GM18498 (cell line): ENCODE results near the gene PLPPR5.
"Not testable (repeated sequence)": the region's sequence is repeated elsewhere in the genome, so short reads cannot be mapped to it uniquely, and the experiment has no call there.

Source experiments
- ATAC-seq: cut with Tn5 transposase; IDR thresholded peaks from one replicate; pipeline ENCODE4 v1.9.1; 2021; ENCODE audit warnings: mild to moderate bottlenecking, moderate library complexity; ENCODE audit not compliant: unreplicated experiment

The PLPPR5 gene, protein sequence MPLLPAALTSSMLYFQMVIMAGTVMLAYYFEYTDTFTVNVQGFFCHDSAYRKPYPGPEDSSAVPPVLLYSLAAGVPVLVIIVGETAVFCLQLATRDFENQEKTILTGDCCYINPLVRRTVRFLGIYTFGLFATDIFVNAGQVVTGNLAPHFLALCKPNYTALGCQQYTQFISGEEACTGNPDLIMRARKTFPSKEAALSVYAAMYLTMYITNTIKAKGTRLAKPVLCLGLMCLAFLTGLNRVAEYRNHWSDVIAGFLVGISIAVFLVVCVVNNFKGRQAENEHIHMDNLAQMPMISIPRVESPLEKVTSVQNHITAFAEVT

GRCh38 chr1:99004861-99005442, at the start of gene PLPPR5:
Gene PLPPR5 (minus strand): TSS chr1:99004861. CDS start chr1:99004671, 190 bp downstream.
- ATAC-seq = no peak

- ATAC-seq = no peak
These were observed 47.1 kb upstream of the PLPPR5 start for GRCh38 chr1:99051611-99052283.

DNA sequence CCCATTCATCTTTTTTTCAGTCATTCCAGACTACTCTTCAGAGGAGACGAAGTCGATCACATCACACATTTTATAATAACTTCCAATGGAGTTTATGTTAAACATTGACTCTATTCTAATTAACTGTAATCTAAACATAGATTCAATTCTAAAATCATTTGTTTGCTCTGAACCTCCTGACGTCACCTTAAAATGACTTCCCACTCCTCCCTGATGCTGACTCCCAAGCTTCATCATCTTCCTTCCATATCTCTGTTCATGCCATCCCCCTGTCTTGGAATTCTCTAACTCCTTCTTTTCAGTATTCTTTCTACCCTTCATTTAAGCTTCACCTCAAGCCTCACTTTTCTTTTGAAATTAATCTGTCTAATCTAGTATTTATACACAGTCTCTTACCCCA, 45.1 kb upstream of the PLPPR5 start:
- no peak for ATAC-seq

DNA sequence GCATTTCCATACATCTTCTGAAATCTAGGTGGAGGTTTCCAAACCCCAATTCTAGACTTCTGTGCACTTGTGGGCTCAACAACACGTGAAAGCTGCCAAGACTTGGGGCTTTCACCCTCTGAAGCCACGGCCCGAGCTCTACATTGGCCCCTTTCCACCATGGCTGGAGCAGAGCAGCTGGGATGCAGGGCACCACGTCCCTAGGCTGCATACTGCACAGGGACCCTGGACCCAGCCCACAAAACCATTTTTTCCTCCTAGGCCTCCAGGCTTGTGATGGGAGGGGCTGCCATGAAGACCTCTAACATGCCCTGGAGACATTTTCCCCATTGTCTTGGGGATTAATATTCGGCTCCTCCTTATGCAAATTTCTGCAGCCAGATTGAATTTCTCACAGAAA, 32.1 kb upstream of the PLPPR5 start:
- ATAC-seq = not testable (repeated sequence)

- ATAC-seq = no peak
These were observed 13.7 kb upstream of the PLPPR5 start for GRCh38 chr1:99018313-99018712.

- ATAC-seq = no peak
These were observed 13.0 kb upstream of the PLPPR5 start for GRCh38 chr1:99017655-99018054.

DNA sequence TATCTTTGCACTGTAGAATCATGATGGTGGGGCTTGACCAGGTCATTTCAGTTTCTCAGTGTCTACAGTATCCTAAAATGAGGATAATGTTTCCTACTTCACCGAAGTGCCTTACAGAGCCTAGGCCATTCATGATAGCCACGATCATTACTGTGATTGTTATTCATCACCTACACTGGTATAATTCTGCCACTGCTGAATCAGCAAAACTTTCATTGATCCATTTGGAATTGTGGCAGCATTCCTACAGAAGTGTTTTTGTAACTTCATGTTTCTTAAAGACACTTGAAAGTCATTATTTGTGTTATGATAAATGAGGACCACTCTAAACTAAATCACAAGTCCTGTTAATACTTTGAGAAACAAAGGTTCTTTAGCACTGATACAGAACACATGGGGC, 6.0 kb upstream of the PLPPR5 start:
- ATAC-seq = no peak

DNA sequence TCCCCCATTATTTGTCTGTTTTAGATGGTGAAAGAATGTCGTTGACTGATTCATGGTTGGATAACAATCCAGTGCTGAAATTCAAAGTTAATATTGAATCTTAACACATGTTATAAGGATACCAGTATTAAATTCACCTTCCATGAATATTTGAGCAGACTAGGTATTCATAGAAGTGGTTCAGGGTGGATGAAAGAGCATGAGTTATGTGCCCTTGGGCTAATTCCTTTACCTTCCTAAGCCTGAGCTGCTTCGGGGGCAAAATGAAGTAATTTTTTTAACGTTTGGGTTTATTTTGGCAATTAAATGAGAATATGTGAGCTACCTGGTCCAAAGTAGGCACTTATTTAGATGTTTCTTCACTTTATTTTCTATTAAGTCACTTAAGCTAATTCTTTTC, 2.7 kb upstream of the PLPPR5 start:
- no peak for ATAC-seq

DNA sequence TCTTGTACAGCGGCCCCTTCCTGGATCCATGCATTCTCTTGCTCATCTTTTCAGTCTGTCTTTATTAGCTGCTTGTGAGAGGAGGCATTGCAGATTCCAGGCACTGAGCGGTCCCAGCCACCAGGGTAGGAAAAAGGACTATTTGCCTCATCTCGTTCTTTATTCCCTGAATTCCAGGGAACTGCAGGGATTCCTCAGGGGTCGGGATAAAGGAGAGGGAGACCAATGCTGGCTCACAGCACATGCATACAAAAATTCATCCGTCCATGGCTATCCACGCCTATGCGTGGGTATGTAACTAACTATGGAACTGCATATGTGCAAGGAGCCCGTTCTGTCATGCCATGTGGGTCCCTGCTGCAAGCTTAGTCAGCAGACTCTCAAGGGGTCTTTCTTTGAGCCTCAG, 879 bp upstream of the PLPPR5 start:
- ATAC-seq = no peak

DNA sequence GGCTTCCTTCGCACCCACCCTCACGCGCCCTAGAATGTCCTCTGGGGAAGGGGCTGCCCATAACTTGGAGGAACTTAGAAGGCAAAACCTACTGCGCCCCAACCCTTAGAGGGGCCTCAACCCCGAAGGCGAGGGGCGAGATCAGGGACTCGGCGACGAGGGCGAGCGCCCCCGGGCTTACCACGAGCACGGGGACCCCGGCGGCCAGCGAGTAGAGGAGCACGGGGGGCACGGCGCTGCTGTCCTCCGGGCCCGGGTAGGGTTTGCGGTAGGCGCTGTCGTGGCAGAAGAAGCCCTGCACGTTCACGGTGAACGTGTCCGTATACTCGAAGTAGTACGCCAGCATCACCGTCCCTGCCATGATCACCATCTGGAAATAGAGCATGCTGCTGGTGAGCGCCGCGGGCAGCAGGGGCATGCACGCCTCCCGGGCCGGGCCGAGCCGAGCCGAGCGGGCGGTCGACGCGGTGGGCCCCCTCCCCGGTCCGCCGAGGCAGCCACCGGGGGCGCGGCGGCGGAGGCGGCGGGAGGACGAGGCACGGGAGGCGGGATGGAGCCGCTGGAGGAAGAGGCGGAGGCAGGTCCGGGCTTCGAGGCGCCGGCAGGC, 304 bp downstream of the PLPPR5 start:
- no peak for ATAC-seq

GRCh38 chr1:99003581-99004253, 944 bp downstream of the PLPPR5 start:
- no peak for ATAC-seq

- no peak for ATAC-seq
These were observed 11.8 kb downstream of the PLPPR5 start for GRCh38 chr1:98992844-98993243.

DNA sequence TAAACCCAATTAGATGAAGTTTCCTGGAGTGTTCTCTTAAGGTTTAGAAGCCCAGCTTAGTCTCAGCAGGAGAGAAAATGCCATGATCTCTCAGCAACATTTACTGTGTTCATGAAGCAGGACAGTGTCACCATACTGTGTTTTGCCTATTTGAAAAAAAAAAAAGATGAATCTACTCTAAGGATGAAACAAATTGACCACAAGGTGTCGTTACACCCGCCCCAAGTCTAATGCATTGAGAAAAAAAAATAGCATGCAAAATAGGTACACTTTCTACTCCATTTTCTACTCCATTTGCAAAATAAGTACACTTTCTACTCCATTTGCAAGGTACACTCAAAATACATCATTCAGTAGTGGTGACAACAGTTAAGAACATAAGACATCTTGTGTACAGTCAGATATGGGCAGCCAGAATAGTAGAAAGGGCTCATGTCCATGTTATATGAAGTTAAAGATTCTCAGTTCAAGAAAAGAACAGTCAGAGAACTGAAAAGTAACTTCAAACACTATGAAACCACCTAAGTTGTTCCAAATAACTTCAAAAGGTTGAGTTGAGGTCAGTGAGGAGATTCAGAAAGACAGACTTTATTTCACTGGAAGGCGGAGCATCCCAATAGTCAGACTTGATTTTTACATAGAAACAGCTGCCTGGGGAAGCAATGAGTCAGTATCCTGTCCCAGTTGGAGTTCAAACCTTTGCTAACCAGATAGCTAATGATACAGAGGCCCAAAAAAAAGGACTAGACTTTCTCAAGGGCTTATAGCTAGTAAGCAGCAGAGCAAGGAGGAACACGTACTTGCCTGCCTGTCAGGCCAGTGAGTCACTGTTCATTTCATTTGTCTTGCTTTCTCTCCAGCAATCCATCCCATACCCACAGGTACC, 13.3 kb downstream of the PLPPR5 start:
- ATAC-seq = peak; percentile 76

DNA sequence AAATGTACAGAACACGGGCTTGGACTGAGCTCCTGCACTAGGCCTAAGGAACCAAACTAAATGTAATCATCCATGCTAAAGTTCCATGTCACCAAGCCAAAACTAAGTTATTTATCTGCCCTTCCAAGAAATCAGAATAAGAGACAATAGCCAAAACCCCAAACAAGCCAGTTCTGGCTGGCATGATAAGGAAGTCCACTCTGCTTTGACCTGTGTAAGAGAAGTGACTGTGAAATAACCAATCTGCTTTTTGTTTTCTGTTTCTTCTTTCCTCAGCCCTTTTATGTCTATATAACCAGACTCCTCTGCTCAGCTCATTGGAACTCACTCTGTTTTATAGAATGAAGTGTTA, 15.1 kb downstream of the PLPPR5 start:
- no peak for ATAC-seq

- ATAC-seq = no peak
These were observed 15.6 kb downstream of the PLPPR5 start for GRCh38 chr1:98988904-98989555.

DNA sequence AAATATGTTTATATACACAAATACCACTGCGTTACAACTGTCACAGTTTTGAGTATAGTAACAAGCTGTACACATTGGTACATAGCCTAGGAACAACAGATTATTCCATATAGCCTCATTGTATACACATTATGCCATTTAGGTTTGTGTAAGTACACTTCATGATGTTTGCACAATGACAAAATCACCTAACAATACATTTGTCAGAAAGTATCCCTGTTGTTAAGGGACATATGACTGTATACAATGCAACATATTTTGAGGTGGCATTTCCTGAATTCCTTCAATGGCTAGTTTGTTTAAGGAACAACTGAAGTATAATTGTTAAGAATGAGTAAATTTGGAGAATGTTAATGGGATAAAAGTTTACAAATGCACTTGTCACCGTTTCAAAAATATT, 19.0 kb downstream of the PLPPR5 start:
- ATAC-seq = no peak

DNA sequence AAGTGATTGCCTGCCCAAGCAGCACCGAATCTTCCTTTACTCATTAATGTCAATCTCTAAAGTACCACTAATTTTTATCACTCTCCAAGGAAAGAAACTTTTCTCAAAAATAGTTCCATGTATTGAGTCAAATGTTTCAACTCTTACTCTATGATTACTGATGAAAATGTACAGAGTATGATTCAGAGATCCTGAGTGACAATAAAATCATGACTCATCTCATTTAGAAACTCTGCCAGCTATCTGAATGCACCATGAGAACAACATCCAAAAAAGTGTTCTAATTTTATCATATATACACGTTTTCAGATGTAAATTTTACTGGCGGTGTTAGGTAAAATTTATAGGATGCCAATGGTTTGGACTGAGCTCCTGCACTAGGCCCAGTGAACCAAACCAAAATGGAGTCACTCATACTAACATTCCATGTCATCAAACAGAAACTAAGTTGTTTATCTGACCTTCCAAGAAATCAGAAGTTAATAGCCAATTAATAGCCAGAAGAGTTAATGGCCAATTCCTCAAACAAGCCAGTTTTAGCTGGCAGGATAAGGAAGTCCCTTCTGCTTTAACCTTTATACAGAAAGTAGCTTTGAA, 22.6 kb downstream of the PLPPR5 start:
- ATAC-seq = no peak

DNA sequence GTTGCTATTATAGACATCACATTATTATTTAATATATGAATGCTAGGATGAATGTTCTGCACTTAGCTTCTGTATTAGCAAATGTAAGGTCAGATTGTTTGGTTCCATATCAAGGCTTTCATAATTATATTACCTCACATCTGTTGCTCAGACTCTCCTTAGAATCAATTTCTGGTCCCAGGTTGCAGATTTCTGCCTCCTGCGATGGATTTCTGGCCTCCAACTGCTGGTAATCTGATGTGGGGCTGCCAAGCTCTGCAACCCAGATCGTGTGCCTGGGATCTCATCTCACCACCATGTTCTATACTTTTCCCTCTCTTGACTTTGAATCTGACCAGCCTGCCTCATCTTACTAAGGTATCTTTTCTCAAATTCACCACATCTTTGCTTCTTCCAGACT, 25.2 kb downstream of the PLPPR5 start:
- ATAC-seq = no peak

GRCh38 chr1:98975810-98976209, 28.9 kb downstream of the PLPPR5 start:
- no peak for ATAC-seq
